Psoas muscle (tissue), 8 donors: ENCODE measurements around the gene FAM9B. TPM values are rescaled to one million over a fixed set of nuclear protein-coding genes. Genes with fewer than 3 reads are reported as not detected.

Experiments
- ATAC-seq, 4 donors: fragments of 200-7000 bp; cut with Tn5 transposase; one replicate each; pipeline ENCODE4 v1.9.1; 2020; ENCODE audit warnings: moderate library complexity in 3 of 4, mild to moderate bottlenecking in 2 of 4
- DNase-seq, 2 donors: peaks; one replicate each; pipeline ENCODE4 v3.0.0-alpha.2; 2020
- H3K27ac ChIP-seq: fragments of 200-600 bp; one replicate; pipeline ENCODE4 v1.8.0; 2022
- H3K27me3 ChIP-seq, 3 donors: fragments of 200-600 bp in 1 of 3; one replicate each; pipeline versions ENCODE4 v1.6.1 to v1.8.0; 2013 to 2022; ENCODE audit warnings: low read length in 2 of 3, mild to moderate bottlenecking in 2 of 3, moderate library complexity in 1 of 3; ENCODE audit not compliant: insufficient read depth in 3 of 3
- H3K36me3 ChIP-seq, 2 donors: fragments of 200-600 bp in 1 of 2; one replicate each; pipeline versions ENCODE4 v1.6.1 to v1.8.0; 2013 to 2022; ENCODE audit warnings: low read depth in 1 of 2, mild to moderate bottlenecking in 1 of 2, moderate library complexity in 1 of 2; ENCODE audit not compliant: insufficient read depth in 1 of 2
- H3K4me1 ChIP-seq: fragments of 200-600 bp; one replicate; pipeline ENCODE4 v1.8.0; 2022
- H3K4me3 ChIP-seq: fragments of 200-600 bp; one replicate; pipeline ENCODE4 v1.8.0; 2022; ENCODE audit warnings: mild to moderate bottlenecking
- H3K9me3 ChIP-seq: fragments of 200-600 bp; one replicate; pipeline ENCODE4 v1.8.0; 2022
- CTCF ChIP-seq: fragments of 200-600 bp; IDR thresholded peaks from one replicate; pipeline ENCODE4 v1.8.0; 2022; ENCODE audit warnings: antibody characterized with exemption
- WGBS, 3 donors: extraction: QIAGEN DNeasy Blood & Tissue Kit; methylation state at CpG; one replicate each; pipeline versions ENCODE4 v1.1.6 to v1.1.7; 2013; 5-methylcytosine and 5-hydroxymethylcytosine counted together
- intact Hi-C, 2 donors: fragments of 100-400 bp; cut with DNase I; formaldehyde crosslinking; loops; one replicate each; pipeline versions ENCODE4 v1.11.0 to v1.14.2; 2022
- polyA plus RNA-seq, 3 donors: library from polyadenylated mRNA; stranded (reverse); fragments of 200-250 nt; gene quantifications; one replicate each; pipeline ENCODE4 v1.2.3, GENCODE V29; 2013
- total RNA-seq, 4 donors: library from RNA; stranded (reverse); fragmentation: NEBNext Ultra II Directional in 2 of 4; extraction: Animal tissue kit (Norgen Biotek cat#: 25700) in 2 of 4; gene quantifications; one replicate each; pipeline versions ENCODE4 v1.2.1 to v1.2.4, GENCODE V29; 2021 to 2023
- donor health status: healthy with polysubstance abuse.
- donor health status: DM: no; HTN: no; CAD: no; lungs with moderate emphysema.
- donor health status: Bipolar disorder and iron deficiency.
- donor health status: healthy.
- donor health status: DM: yes; HTN: yes; CAD: no.
- donor health status: DM: no; HTN: no; CAD: no.
- donor health status: DM: no; HTN: no; CAD: no.
- donor health status: DM: yes; HTN: yes; CAD: no.

The FAM9B gene
- total and polyA plus RNA-seq, 7 donors = not detected

- Histone ChIP-seq H3K27ac (no peak overlapping the region), H3K4me1 (no peaks in the 10 kb centered on the region), H3K4me3 (no peak overlapping the region), H3K27me3 (no peaks in the 10 kb centered on the region), H3K9me3 (no peaks in the 10 kb centered on the region), H3K36me3 (no peaks in the 10 kb centered on the region)
- intact Hi-C loops = no loop called here
- WGBS, 3 donors = 21 to 42% (median 28%) methylated on average over 3 to 4 of the region's 4 CpGs
- no peak for TF ChIP-seq CTCF
- ATAC-seq = peak in 1 of 4 donors; percentile 52
- DNase-seq = peak in 1 of 2 donors; percentile 18
Measured at GRCh38 chrX:8988446-8988845, 45.5 kb downstream of the FAM9B start.

DNA sequence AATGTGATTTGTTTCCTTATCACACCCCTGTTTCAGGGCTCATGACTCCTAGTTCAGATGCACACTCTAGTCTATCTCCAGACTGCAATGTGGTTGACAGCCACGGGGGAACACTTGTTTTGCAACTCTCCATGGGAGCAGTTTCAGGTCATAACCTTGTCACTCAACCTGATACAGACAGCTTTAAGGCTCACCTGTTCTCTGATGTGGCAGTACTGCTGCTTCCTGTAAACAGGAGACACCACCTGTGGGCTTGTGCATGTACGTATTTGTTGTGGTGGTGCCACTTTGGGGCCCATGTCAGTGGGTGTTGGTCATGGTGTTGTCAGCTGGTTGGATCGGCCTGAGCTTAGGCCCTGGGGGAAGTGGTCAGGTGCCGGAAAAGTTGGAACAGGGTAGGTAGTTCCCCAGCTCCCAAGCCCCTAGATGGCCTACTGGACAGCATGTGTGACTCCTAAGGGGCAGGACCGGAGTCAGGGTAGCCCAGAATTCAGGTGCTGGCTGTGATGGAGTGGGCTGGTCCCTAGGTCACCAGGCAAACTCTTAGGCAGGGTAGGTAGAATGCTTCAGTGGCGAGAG, 46.2 kb downstream of the FAM9B start:
- DNase-seq = no peak
- ATAC-seq = no peak

GRCh38 chrX:8984231-8984630, 49.7 kb downstream of the FAM9B start:
- H3K4me1 ChIP-seq = no peaks in the 10 kb centered on the region
- ATAC-seq (no peak), DNase-seq (no peak)
- H3K9me3 ChIP-seq = no peaks in the 10 kb centered on the region
- TF ChIP-seq CTCF = no peak
- H3K36me3 ChIP-seq = no peaks in the 10 kb centered on the region
- H3K27me3 ChIP-seq = peaks cover 0 to under 1% (median 0%) of the 10 kb centered on the region in 3 donors
- intact Hi-C loops = no loop called here
- WGBS, 3 donors = 68 to 73% (median 70%) methylated on average over 2 of the region's 2 CpGs
- H3K27ac ChIP-seq = no peak overlapping the region
- H3K4me3 ChIP-seq = no peak overlapping the region

More for the DNA sequence above, 46.2 kb downstream of the FAM9B start:
- intact Hi-C loops = no loop called here
- Histone ChIP-seq H3K4me1 (no peaks in the 10 kb centered on the region), H3K4me3 (no peak overlapping the region), H3K36me3 (no peaks in the 10 kb centered on the region), H3K27me3 (no peaks in the 10 kb centered on the region), H3K27ac (no peak overlapping the region), H3K9me3 (no peaks in the 10 kb centered on the region)
- WGBS, 3 donors = 80 to 89% (median 83%) methylated on average over 6 of the region's 6 CpGs
- TF ChIP-seq CTCF = no peak

DNA sequence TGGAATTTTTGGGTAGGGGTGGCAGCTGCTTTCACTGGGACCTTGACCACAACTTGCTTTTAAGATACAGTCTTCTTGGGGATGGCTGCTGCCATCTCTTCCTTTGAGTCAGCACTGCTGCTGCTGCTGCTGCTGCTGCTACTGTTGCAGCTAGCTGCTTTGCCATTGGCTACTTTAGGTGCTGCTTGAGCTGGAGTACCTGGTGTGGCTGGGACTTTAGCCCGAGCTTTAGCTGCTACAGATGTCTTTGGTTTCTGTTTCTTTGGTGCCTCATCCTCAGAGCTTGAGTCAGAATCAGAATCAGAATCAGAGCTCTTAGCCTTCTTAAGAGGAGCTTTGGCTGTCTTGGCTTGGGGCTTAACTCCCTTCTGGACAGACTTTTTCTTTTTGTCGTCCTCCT, 52.2 kb downstream of the FAM9B start:
- no peak overlapping the region for H3K27ac ChIP-seq
- 71 to 90% (median 72%) methylated on average over 2 of the region's 2 CpGs for WGBS, 3 donors
- H3K36me3 ChIP-seq = no peaks in the 10 kb centered on the region
- H3K4me3 ChIP-seq = no peak overlapping the region
- no peaks in the 10 kb centered on the region for H3K9me3 ChIP-seq
- ATAC-seq (no peak), DNase-seq (no peak)
- intact Hi-C loops = no loop called here
- TF ChIP-seq CTCF = no peak
- H3K27me3 ChIP-seq = peaks cover 0 to 3% (median 0%) of the 10 kb centered on the region in 3 donors
- no peaks in the 10 kb centered on the region for H3K4me1 ChIP-seq

DNA sequence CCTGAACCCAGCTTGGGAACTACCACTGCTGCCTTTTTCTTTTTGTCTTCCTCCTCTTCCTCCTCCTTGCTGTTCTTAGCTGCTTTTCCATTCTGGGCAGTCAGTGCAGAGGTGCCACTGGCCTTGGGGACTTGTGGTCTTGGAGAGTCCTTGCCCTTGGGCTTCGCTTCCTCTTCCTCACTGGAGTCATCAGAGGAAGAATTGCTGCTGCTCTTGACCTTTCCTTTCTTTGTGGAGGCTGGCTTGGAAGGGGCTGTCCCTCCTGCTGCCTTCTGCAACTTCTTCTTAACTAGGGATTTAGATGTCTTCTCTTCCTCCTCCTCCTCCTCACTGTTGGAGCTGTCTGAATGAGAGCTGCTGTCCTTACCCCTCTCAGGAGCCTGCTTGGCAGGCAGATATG, 53.2 kb downstream of the FAM9B start:
- no peak for DNase-seq
- TF ChIP-seq CTCF = no peak
- Histone ChIP-seq H3K4me1 (no peaks in the 10 kb centered on the region), H3K27me3 (peaks cover 0 to 3% (median 0%) of the 10 kb centered on the region in 3 donors), H3K4me3 (no peak overlapping the region), H3K9me3 (no peaks in the 10 kb centered on the region), H3K36me3 (no peaks in the 10 kb centered on the region), H3K27ac (no peak overlapping the region)
- WGBS, 3 donors = 81 to 92% (median 92%) methylated on average over 1 of the region's 1 CpG
- no peak for ATAC-seq
- intact Hi-C loops = no loop called here
